Measurements from ENCODE around the gene AADACL2.
A peak's percentile ranks its signal among the peaks of the same experiment; 100 is the strongest.
"Not testable (repeated sequence)": the region's sequence is repeated elsewhere in the genome, so short reads cannot be mapped to it uniquely, and the experiment has no call there.

AADACL2 gene

GRCh38 chr3:151765685-151766084 is 32.0 kb downstream of the AADACL2 start:
- no peak for DNase-seq

- DNase-seq, result no peak
These were observed 32.7 kb downstream of the AADACL2 start for GRCh38 chr3:151766454-151766853.

- no peak for DNase-seq
These were observed 34.7 kb downstream of the AADACL2 start for GRCh38 chr3:151768393-151768930.

GRCh38 chr3:151769175-151769574 is 35.4 kb downstream of the AADACL2 start:
- DNase-seq, result no peak

- DNase-seq, result peak in 1 of 58 donors; percentile 0
These were observed 37.2 kb downstream of the AADACL2 start for GRCh38 chr3:151770956-151771355.

- no peak for DNase-seq
These were observed 39.2 kb downstream of the AADACL2 start for GRCh38 chr3:151772825-151773480.

GRCh38 chr3:151774235-151774634 is 40.5 kb downstream of the AADACL2 start:
- no peak for DNase-seq

GRCh38 chr3:151774910-151775309 is 41.2 kb downstream of the AADACL2 start:
- DNase-seq, result no peak

- DNase-seq, result no peak
These were observed 41.9 kb downstream of the AADACL2 start for GRCh38 chr3:151775314-151776258.

- no peak for DNase-seq
These were observed 42.6 kb downstream of the AADACL2 start for GRCh38 chr3:151776259-151776740.

- no peak for DNase-seq
These were observed 44.2 kb downstream of the AADACL2 start for GRCh38 chr3:151777880-151778279.

- no peak for DNase-seq
These were observed 53.9 kb downstream of the AADACL2 start for GRCh38 chr3:151787626-151788025.

GRCh38 chr3:151788401-151788800 is 54.7 kb downstream of the AADACL2 start:
- no peak for DNase-seq

GRCh38 chr3:151789853-151790463 is 56.2 kb downstream of the AADACL2 start:
- DNase-seq, result no peak

GRCh38 chr3:151790763-151791162 is 57.0 kb downstream of the AADACL2 start:
- DNase-seq, result not testable (repeated sequence)

GRCh38 chr3:151792411-151792810 is 58.7 kb downstream of the AADACL2 start:
- no peak for DNase-seq

- no peak for DNase-seq
These were observed 59.9 kb downstream of the AADACL2 start for GRCh38 chr3:151793636-151794035.

GRCh38 chr3:151794080-151794479 is 60.4 kb downstream of the AADACL2 start:
- DNase-seq, result no peak

GRCh38 chr3:151795276-151795675 is 61.5 kb downstream of the AADACL2 start:
- no peak for DNase-seq

GRCh38 chr3:151796105-151796680 is 62.5 kb downstream of the AADACL2 start:
- DNase-seq, result no peak

GRCh38 chr3:151798466-151798865 is 64.7 kb downstream of the AADACL2 start:
- no peak for DNase-seq

All from anterior cingulate cortex (tissue), 58 donors.